IgD-negative memory B cell (primary cell): ENCODE results near the gene ADRM1. TPM values are rescaled to one million over a fixed set of nuclear protein-coding genes. Genes with fewer than 3 reads are reported as not detected.

ENCODE experiments used
- H3K27ac Mint-ChIP-seq, 3 donors: one replicate each; pipeline ENCODE4 v1.8.0; 2020 to 2022; ENCODE audit warnings: mild to moderate bottlenecking in 3 of 3, mixed read lengths in 3 of 3, moderate library complexity in 1 of 3
- H3K27me3 Mint-ChIP-seq: one replicate; pipeline ENCODE4 v1.8.0; 2021; ENCODE audit warnings: mixed read lengths
- H3K36me3 Mint-ChIP-seq: one replicate; pipeline ENCODE4 v1.8.0; 2020; ENCODE audit warnings: mild to moderate bottlenecking, mixed read lengths
- H3K4me1 Mint-ChIP-seq, 3 donors: one replicate each; pipeline ENCODE4 v1.8.0; 2020 to 2022; ENCODE audit warnings: mixed read lengths in 3 of 3, mild to moderate bottlenecking in 1 of 3
- H3K4me3 Mint-ChIP-seq, 4 donors: one replicate each; pipeline ENCODE4 v1.8.0; 2020 to 2022; ENCODE audit warnings: mild to moderate bottlenecking in 4 of 4, mixed read lengths in 4 of 4, moderate library complexity in 3 of 4
- H3K9me3 Mint-ChIP-seq, 3 donors: one replicate each; pipeline ENCODE4 v1.8.0; 2020 to 2021; ENCODE audit warnings: mixed read lengths in 3 of 3, mild to moderate bottlenecking in 1 of 3
- polyA plus RNA-seq: library from polyadenylated mRNA; unstranded; fragments of 300-500 nt; fragmentation: Illumina TruSeq; gene quantifications from one replicate; pipeline ENCODE4 v1.2.3, GENCODE V29; 2021

The ADRM1 gene
- polyA plus RNA-seq, 1 donor from 2014 or later, result 149 TPM

- H3K36me3 Mint-ChIP-seq, result no peaks in the 10 kb centered on the region
- H3K27ac Mint-ChIP-seq, result no peak overlapping the region
- H3K27me3 Mint-ChIP-seq, result no peaks in the 10 kb centered on the region
- peaks cover 6 to 19% (median 17%) of the 10 kb centered on the region in 3 donors for H3K4me1 Mint-ChIP-seq
- H3K4me3 Mint-ChIP-seq, result no peak overlapping the region
- no peaks in the 10 kb centered on the region for H3K9me3 Mint-ChIP-seq
Measured at GRCh38 chr20:62300319-62300718, 2.5 kb upstream of the ADRM1 start.

GRCh38 chr20:62301111-62301668 is 1.6 kb upstream of the ADRM1 start:
- Mint-ChIP-seq H3K27ac (peak overlapping the region in 1 of 3 donors; percentile 97), H3K4me3 (peak overlapping the region in 3 of 4 donors; percentile 39 to 73 (median 69)), H3K36me3 (no peaks in the 10 kb centered on the region), H3K4me1 (peaks cover 6 to 22% (median 15%) of the 10 kb centered on the region in 3 donors), H3K27me3 (no peaks in the 10 kb centered on the region), H3K9me3 (no peaks in the 10 kb centered on the region)

- no peaks in the 10 kb centered on the region for H3K9me3 Mint-ChIP-seq
- H3K27ac Mint-ChIP-seq, result peak overlapping the region; percentile 93 to 97 (median 95)
- H3K27me3 Mint-ChIP-seq, result no peaks in the 10 kb centered on the region
- H3K4me1 Mint-ChIP-seq, result peaks cover 6 to 20% (median 15%) of the 10 kb centered on the region in 3 donors
- H3K36me3 Mint-ChIP-seq, result no peaks in the 10 kb centered on the region
- peak overlapping the region; percentile 88 to 98 (median 98) for H3K4me3 Mint-ChIP-seq
Measured at GRCh38 chr20:62301773-62302340, 940 bp upstream of the ADRM1 start.

- Mint-ChIP-seq H3K4me1 (peaks cover 6 to 20% (median 15%) of the 10 kb centered on the region in 3 donors), H3K4me3 (peak overlapping the region; percentile 88 to 98 (median 98)), H3K27ac (peak overlapping the region in 2 of 3 donors; percentile 83 to 97), H3K36me3 (no peaks in the 10 kb centered on the region), H3K27me3 (no peaks in the 10 kb centered on the region), H3K9me3 (no peaks in the 10 kb centered on the region)
Measured at GRCh38 chr20:62303062-62303339, 204 bp downstream of the ADRM1 start.

- peaks cover 6 to 20% (median 15%) of the 10 kb centered on the region in 3 donors for H3K4me1 Mint-ChIP-seq
Measured at GRCh38 chr20:62303340-62304226, 786 bp downstream of the ADRM1 start.

GRCh38 chr20:62304331-62305148 is 1.7 kb downstream of the ADRM1 start:
- no peaks in the 10 kb centered on the region for H3K36me3 Mint-ChIP-seq
- peaks cover 6 to 19% (median 15%) of the 10 kb centered on the region in 3 donors for H3K4me1 Mint-ChIP-seq
- peak overlapping the region; percentile 87 to 97 (median 94) for H3K4me3 Mint-ChIP-seq
- H3K27ac Mint-ChIP-seq, result peak overlapping the region in 2 of 3 donors; percentile 63 to 83
- no peaks in the 10 kb centered on the region for H3K9me3 Mint-ChIP-seq
- no peaks in the 10 kb centered on the region for H3K27me3 Mint-ChIP-seq

More at GRCh38 chr20:62303340-62304226, 786 bp downstream of the ADRM1 start:
- no peaks in the 10 kb centered on the region for H3K27me3 Mint-ChIP-seq
- peak overlapping the region; percentile 71 to 86 (median 83) for H3K27ac Mint-ChIP-seq
- H3K9me3 Mint-ChIP-seq, result no peaks in the 10 kb centered on the region
- H3K4me3 Mint-ChIP-seq, result peak overlapping the region; percentile 87 to 97 (median 94)
- no peaks in the 10 kb centered on the region for H3K36me3 Mint-ChIP-seq

GRCh38 chr20:62305149-62305764 is 2.5 kb downstream of the ADRM1 start:
- peaks cover 6 to 16% (median 15%) of the 10 kb centered on the region in 3 donors for H3K4me1 Mint-ChIP-seq
- peak overlapping the region; percentile 21 to 97 (median 84) for H3K4me3 Mint-ChIP-seq
- no peaks in the 10 kb centered on the region for H3K36me3 Mint-ChIP-seq
- H3K9me3 Mint-ChIP-seq, result no peaks in the 10 kb centered on the region
- H3K27ac Mint-ChIP-seq, result peak overlapping the region in 1 of 3 donors; percentile 29
- no peaks in the 10 kb centered on the region for H3K27me3 Mint-ChIP-seq

GRCh38 chr20:62305765-62306413 is 3.1 kb downstream of the ADRM1 start:
- H3K4me1 Mint-ChIP-seq, result peaks cover 6 to 16% (median 15%) of the 10 kb centered on the region in 3 donors
- H3K4me3 Mint-ChIP-seq, result peak overlapping the region in 3 of 4 donors; percentile 22 to 97 (median 74)
- H3K9me3 Mint-ChIP-seq, result no peaks in the 10 kb centered on the region
- H3K27ac Mint-ChIP-seq, result peak overlapping the region in 1 of 3 donors; percentile 29
- H3K36me3 Mint-ChIP-seq, result no peaks in the 10 kb centered on the region
- H3K27me3 Mint-ChIP-seq, result no peaks in the 10 kb centered on the region

GRCh38 chr20:62306414-62307187 is 3.8 kb downstream of the ADRM1 start:
- Mint-ChIP-seq H3K27ac (no peak overlapping the region), H3K4me3 (peak overlapping the region in 2 of 4 donors; percentile 22 to 55), H3K27me3 (no peaks in the 10 kb centered on the region), H3K9me3 (no peaks in the 10 kb centered on the region), H3K4me1 (peaks cover 5 to 14% (median 14%) of the 10 kb centered on the region in 3 donors), H3K36me3 (no peaks in the 10 kb centered on the region)

GRCh38 chr20:62307226-62308101 is 4.7 kb downstream of the ADRM1 start:
- no peaks in the 10 kb centered on the region for H3K36me3 Mint-ChIP-seq
- H3K4me1 Mint-ChIP-seq, result peaks cover 0 to 10% (median 9%) of the 10 kb centered on the region in 3 donors
- H3K9me3 Mint-ChIP-seq, result no peaks in the 10 kb centered on the region
- H3K27ac Mint-ChIP-seq, result no peak overlapping the region
- no peak overlapping the region for H3K4me3 Mint-ChIP-seq
- no peaks in the 10 kb centered on the region for H3K27me3 Mint-ChIP-seq

- Mint-ChIP-seq H3K27ac (peak overlapping the region in 1 of 3 donors; percentile 27), H3K9me3 (no peaks in the 10 kb centered on the region), H3K4me3 (no peak overlapping the region), H3K27me3 (no peaks in the 10 kb centered on the region), H3K4me1 (peaks cover 0 to 10% (median 9%) of the 10 kb centered on the region in 3 donors), H3K36me3 (no peaks in the 10 kb centered on the region)
Measured at GRCh38 chr20:62308102-62308822, 5.5 kb downstream of the ADRM1 start.
